T-helper 1 cell treated with Interleukin-12 subunit alpha and Interleukin-12 subunit beta and Interleukin-4 antibody, amounts not matched to agents 30 ng/mL and 1 ng/mL, for 36 hours (primary cell): ENCODE data around the gene NTNG2. TPM values are rescaled to one million over a fixed set of nuclear protein-coding genes. Genes with fewer than 3 reads are reported as not detected.

ENCODE experiments used
- intact Hi-C: fragments of 100-400 bp; cut with micrococcal nuclease; formaldehyde crosslinking; loops from one replicate; pipeline ENCODE4 v1.15.1; 2024
- total RNA-seq: library from RNA; stranded (reverse); gene quantifications from 2 replicates; pipeline ENCODE4 v1.2.3, GENCODE V29; 2022

Gene NTNG2
- total RNA-seq, 1 donor from 2014 or later = 10.1 TPM

- intact Hi-C loops = loop anchor here (10.0 kb wide), 1 partner anchor 971 kb away; the partner anchor contains the start of gene FAM78A
These were observed 83.6 kb downstream of the NTNG2 start for GRCh38 chr9:132245465-132245864.

DNA sequence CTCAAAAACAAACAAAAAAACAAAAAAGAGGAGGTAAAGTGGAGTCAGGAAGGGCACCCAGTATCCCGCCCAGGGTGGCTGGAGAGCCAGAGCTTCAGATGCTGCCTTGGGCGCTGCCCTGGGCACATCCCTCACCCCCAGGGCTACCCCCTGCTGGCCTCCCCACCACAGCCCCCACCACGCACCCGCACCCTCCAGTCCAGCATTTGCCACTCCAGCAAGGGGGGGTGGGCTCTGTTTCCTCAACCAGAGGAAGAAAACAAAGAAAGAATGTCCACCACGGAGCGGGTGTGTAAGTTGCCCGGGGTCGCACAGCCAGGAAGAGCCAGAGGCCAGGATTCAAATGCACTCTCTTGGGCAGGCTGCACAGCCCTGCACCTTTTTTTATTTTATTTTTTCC lies 86.1 kb downstream of the NTNG2 start:
- intact Hi-C loops = loop anchor here (10.0 kb wide), 1 partner anchor 973 kb away; the partner anchor contains the start of gene FAM78A

- intact Hi-C loops = loop anchor here (10.0 kb wide), 1 partner anchor 974 kb away; the partner anchor contains the start of gene FAM78A
These were observed 87.3 kb downstream of the NTNG2 start for GRCh38 chr9:132249123-132249522.

DNA sequence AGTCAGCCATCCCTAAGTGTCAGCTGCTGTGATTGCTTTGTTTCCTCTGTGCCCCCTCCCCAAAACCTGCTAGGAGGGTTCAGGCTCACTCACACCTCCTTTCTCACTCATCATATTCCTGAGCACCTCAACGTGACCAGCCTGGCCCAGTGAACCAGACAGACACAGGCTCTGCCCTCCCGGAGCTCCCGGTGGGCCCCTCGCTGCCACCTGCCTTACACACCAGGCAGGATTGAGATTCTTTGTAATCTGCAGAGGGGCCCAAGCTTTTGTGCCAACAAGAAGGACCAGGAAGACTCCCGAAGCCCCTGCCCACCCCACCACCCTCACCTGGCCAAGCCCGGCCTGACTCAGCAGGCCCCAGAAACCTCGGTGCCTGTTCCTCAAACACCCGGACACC lies 87.8 kb downstream of the NTNG2 start:
- intact Hi-C loops = loop anchor here (10.0 kb wide), 1 partner anchor 975 kb away; the partner anchor contains the start of gene FAM78A

GRCh38 chr9:132250324-132251262 lies 88.7 kb downstream of the NTNG2 start:
- intact Hi-C loops = no loop called here

GRCh38 chr9:132260846-132261245 lies 99.0 kb downstream of the NTNG2 start:
- intact Hi-C loops = no loop called here

DNA sequence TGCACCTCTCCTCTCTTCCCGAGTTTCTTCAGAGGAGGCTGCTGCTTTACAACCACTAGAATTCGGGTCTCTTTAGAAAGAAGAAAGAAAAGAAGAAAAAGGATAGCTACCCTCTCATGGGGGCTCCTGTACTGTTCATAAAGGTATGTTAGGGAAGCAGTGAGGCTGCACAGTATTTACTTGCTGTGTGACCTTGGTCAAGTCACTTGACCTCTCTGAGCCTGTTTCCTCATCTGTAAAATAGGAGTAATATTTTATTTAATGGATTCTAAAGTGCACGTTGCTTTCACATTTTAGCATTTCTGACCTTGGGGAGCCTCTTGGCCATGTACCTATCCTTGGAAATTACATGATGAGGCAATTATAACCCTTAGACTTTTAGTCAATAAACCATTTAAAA lies 104.2 kb downstream of the NTNG2 start:
- intact Hi-C loops = loop anchor here (5.0 kb wide), 1 partner anchor 86 kb away; the partner anchor contains the start of gene SETX

- intact Hi-C loops = loop anchor here (1.0 to 5.0 kb wide), 3 partner anchors 8 to 505 kb away; partner anchors contain the start of gene SETX
These were observed 105.8 kb downstream of the NTNG2 start for GRCh38 chr9:132267660-132268059.

GRCh38 chr9:132268725-132269352 lies 107.0 kb downstream of the NTNG2 start:
- intact Hi-C loops = loop anchor here (1.0 to 5.0 kb wide), 3 partner anchors 10 to 507 kb away; partner anchors contain the start of gene SETX

GRCh38 chr9:132269704-132270516 lies 108.1 kb downstream of the NTNG2 start:
- intact Hi-C loops = loop anchor here (5.0 kb wide), 2 partner anchors 57 to 82 kb away; partner anchors contain the start of gene SETX

- intact Hi-C loops = loop anchor here (5.0 kb wide), 1 partner anchor 52 kb away; no protein-coding TSS in a partner anchor
These were observed 113.0 kb downstream of the NTNG2 start for GRCh38 chr9:132274861-132275260.

GRCh38 chr9:132283165-132283564 lies 121.3 kb downstream of the NTNG2 start:
- intact Hi-C loops = no loop called here

DNA sequence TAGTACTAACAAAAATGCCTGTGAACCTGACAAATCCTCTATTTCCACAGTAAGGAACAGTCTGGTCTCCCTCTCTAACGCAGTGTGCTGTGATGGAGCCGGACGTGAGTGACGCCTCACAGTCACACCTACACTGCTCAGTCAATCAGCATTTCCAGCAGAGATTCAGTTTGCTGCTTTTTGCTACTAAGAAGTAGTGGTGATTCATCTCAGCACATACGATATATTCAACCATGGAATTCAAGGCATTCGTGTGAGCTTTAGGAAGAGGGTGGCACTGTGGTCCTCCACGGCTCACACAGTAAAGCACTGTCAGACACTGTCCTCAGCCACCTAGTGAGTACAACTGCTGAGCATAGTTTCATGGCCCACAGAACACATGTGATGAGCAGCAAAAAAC lies 122.0 kb downstream of the NTNG2 start:
- intact Hi-C loops = no loop called here

DNA sequence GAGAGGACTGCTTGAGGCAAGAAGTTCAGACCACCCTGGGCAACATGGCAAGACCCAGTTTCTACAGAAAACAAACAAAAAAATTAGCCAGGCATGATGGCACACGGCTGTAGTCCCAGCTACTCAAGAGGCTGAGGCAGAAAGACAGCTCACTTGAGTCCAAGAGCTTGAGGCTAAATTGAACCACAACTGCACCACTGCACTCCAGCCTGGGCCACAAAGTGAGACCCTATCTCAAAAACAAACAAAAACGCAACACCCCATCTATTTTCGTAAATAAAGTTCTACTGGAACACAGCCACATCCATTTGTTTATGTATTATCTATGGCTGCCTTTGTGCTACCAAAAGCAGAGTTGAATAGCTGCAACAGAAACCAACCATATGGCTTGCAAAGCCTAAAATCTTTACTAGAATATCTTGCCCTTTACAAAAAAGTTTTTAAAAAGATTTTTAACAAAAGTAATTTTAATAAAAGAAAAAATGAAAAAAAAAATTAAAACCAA lies 125.5 kb downstream of the NTNG2 start:
- intact Hi-C loops = no loop called here

- intact Hi-C loops = no loop called here
These were observed 126.5 kb downstream of the NTNG2 start for GRCh38 chr9:132288361-132288760.

GRCh38 chr9:132288966-132289365 lies 127.1 kb downstream of the NTNG2 start:
- intact Hi-C loops = no loop called here

DNA sequence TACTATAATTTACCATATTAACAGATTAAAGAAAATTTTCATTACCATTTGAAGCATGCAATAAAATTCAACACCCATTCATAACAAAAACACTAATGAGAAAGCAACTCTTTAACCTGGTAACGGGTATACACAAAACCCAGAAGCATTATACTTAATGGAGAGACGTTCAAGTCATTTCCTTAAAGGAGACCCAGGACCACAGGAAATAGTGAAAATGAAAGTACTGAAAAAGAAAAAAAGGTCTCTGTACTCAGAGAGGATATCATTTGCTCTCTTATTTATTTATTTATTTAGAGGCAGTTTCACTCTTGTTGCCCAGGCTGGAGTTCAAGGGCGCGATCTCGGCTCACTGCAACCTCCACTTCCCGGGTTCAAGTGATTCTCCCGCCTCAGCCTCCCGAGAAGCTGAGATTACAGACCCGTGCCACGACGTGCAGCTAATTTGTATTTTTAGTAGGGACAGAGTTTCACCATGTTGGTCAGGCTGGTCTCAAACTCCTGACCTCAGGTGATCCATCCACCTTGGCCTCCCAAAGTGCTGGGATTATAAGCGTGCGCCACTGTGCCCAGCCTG lies 131.4 kb downstream of the NTNG2 start:
- intact Hi-C loops = loop anchor here (2.0 to 5.0 kb wide), 3 partner anchors 34 to 112 kb away; no protein-coding TSS in a partner anchor
